DMS114 treated with DMSO at 0.1 percent for 48 hours (cell line): Measurements from ENCODE around the gene FAM32A.

Experiments used
- DNase-seq: peaks from one replicate; lab custom pipeline; 2025; ENCODE audit not compliant: unreplicated experiment; lab: John Stamatoyannopoulos, UW

FAM32A gene

DNA sequence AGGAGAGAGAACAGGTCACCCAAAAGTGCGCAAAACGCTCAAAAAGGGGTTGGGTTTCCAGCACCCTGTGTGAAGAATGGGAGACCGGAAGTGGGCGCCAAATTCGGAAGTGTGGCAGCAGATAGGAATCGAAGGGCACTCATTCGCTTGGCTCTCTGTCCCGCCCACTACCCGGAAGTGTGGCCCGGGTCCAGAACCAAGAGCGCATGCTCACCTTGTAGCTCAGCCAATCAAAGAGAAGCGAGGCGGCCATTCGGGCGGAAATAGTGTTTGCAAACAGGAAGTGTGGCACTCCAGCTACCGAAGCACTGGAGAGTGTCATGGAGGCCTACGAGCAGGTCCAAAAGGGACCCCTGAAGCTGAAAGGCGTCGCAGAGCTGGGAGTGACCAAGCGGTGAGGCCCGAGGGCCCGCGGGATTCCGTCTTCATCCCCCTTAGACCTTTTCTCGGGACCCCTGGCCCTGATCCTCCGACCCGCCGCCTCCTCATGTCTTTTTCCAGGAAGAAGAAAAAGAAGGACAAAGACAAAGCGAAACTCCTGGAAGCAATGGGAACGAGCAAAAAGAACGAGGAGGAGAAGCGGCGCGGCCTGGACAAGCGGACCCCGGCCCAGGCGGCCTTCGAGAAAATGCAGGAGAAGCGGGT lies at the start of gene FAM32A:
TSS of gene FAM32A (plus strand) at position 288 of the 645 bp plus-strand sequence. CDS start at position 321, 33 bp downstream.
- DNase-seq: peak; percentile 99

DNA sequence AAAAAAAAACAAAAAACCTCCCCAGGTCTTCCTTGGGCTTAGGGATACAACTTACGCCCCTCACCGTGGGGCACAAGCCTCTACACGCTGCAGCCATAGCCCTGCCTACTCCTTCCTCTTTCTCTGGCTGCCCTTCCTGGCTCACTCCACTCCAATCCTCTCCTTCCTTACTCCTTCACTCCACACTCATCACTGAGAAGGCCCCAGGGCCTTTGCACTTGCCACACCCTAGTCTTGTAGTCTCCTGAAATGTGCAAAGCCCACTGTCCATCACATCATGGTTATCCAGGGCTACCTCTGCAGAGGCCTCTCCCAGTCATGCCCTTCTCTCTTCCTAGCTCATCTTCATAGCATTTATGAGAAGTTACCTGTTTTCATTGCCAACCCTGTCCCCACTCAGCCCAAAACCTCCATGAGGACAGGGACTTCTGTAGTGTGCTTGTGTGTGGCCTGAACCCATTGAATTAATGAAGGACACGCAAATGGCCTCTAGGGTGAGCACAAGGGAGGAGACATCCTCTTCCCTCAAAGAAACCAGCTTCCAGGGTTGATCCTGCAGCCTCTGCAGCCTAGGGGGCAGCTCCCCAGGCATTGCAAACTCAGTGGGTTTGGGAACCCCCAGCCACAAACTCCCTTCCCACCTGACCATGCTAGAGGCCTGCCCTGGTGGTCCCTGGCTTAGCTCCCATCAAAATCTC lies 49.6 kb upstream of the FAM32A start:
- no peak for DNase-seq

DNA sequence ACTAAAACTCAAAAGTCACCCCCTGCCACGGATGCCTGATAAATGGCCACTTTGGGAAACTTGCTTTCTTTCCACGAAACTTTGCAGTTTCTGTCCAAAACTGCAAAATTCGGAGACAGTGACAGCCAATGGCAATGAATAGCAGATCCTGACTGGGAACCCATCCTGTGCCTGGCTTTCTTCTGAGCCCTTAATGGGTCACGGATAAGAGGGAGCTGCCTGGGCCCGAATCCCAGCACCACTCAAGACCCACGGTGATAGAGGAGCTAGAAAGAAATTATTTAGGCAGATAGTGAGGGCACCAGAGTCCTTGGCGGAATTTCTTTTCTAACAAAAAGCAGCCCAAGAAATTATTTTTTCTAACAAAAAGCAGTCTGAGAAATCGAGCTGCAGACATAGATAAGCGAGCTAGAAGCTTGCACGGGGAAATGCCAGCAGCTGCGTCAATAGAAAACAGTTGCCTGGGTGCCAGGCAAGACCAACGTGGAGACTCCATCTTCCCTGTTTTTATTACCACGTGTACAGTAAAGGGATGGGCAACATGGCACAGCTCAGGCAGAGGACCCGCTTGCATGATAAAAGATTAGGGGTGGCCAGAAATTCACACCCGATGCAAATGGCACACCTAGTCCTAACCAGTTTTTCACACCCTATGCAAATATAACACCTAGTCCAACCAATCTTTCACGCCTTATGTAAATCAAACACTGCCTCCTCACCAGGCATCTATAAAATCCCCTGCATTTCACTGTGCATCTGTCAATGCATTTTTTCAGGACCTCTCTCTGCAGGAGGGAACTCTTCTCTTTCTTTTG lies 48.8 kb upstream of the FAM32A start:
- DNase-seq: no peak

DNA sequence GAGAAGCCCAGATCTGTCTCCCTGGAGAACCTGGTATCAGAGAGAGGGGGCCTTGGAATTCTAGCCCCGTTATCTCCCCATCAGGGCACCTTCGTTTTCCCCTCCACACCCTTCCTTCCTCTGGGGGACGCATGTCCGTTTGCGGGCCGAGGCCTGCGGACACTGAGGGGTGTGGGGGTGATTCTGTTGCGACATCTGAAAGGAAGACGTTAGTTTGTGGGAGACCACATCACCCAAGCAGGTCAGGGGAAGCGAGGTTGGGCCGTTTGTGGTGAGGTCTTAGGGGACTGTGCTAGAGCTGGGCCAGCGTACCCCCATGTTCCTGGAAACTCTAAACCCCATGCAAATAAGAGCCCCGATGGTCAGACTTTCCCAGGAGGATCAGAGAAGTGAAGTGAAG lies 45.5 kb upstream of the FAM32A start:
- DNase-seq: no peak

DNA sequence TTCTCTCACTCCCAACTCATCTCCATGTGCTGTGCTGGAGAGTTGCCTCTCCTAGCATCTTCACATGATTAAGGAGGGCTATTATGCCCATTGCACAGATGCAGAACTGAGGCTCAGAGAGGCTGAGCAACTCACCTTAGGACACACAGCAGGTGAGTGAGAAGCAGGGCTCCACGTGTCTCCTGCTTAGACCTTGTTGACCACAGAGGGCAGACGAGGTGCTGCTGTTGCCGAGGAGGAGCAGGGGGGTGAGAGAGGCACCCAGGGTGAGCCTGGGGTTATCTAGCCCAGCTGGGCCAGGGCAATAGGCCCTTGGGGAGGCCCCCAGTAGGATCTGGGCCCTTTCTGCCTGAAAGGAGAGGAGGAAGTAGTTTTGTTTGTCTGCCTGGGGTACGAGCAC lies 44.2 kb upstream of the FAM32A start:
- no peak for DNase-seq

DNA sequence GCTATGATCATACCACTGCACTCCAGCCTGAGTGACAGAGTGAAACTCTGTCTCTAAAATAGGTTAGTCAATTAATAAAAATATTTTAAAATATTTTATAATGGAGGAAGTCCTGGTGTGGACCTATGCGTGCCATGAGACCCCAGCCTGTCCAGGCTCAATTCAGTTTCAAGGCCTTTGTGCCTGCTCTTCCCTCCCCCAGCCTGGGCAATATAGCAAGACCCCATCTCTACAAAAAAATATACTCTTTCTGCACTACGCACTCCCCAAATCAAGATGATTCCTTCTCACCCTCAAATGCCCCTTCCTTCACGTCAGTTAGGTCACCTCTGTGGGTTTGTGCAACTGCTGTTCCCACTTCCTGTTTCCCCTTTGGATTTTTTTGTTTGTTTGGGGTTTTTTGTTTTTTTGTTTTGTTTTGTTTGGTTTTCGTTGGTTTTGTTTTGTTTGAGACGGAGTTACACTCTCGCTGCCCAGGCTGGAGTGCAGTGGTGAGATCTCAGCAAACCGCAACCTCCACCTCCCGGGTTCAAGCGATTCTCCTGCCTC lies 43.1 kb upstream of the FAM32A start:
- DNase-seq: no peak

DNA sequence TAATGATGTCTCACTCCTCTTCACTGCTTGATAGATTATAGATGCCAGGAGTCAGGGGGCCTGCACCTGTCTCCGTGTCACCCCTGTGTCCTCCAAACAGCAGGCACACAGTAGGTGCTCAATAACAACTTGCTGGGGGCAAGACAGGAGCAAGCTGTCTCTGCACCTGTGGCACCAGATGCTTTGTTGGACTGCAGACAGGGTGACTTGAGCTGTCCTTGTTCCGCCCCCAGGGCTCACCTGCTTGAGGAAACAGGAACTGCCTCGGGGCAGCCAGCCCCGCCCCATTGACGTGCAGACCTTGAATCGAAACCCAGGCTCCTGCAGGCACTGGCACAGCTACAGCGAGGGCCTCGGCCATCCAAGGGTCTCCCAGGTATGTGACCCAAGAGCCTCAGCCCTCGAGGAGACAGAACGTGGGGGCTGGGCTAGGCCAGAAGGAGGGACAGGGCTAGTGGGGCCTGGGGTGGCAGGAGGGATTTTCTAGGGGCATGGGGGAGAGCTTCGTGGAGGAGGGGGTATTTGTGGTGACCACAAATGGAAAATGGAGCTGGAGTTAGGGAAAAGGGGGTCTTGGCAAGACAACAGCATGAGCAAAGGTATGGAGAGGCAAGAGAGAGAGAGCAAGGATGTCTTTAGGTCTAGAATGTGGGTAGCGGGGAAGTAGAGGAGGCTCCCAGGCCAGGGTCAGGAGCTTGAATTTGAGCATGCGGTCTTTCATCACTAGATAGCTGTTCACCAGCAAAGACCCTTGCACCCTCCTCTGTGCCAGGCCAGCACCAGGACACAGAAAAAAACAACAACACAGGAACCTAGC lies 41.6 kb upstream of the FAM32A start, which contains the start of gene HSH2D:
TSS of gene HSH2D (plus strand) at position 287 of the 817 bp plus-strand sequence. CDS start 5,066 bp downstream, outside the sequence.
- DNase-seq: no peak

DNA sequence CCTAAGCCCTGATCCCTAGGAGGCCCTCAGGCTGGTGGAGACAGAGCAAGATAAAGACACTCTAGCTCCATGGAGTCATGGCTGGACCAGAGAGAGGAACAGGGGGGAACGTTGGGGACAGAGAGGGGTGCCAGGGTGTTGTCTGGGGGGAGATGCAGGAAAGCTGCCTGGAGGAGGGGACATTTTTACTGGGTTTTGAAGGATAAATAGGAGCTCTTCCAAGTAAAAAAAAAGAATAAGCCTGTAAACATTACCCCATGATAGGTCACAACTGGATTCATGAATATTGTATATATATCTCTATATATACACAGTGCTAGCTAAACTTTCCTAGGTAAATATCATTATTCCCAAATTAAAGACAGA lies 41.0 kb upstream of the FAM32A start:
- no peak for DNase-seq

DNA sequence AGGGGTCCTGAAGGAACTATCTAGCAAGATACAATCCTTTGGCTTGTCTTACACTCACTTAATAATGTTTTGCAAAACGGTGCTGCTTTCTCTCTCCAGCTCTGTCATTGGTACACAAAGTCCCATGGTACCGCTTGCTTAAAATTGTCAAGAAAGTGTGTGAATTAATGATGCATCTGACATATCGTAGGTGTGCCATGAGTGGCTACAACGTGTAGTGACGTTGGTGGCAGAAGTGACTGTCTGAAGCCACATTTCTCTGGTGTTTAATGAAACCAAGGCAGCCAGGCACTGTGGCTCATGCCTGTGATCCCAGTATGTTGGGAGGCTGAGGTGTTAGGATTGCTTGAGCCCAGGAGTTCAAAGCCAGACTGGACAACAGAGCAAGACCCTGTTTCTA lies 39.1 kb upstream of the FAM32A start:
- no peak for DNase-seq

DNA sequence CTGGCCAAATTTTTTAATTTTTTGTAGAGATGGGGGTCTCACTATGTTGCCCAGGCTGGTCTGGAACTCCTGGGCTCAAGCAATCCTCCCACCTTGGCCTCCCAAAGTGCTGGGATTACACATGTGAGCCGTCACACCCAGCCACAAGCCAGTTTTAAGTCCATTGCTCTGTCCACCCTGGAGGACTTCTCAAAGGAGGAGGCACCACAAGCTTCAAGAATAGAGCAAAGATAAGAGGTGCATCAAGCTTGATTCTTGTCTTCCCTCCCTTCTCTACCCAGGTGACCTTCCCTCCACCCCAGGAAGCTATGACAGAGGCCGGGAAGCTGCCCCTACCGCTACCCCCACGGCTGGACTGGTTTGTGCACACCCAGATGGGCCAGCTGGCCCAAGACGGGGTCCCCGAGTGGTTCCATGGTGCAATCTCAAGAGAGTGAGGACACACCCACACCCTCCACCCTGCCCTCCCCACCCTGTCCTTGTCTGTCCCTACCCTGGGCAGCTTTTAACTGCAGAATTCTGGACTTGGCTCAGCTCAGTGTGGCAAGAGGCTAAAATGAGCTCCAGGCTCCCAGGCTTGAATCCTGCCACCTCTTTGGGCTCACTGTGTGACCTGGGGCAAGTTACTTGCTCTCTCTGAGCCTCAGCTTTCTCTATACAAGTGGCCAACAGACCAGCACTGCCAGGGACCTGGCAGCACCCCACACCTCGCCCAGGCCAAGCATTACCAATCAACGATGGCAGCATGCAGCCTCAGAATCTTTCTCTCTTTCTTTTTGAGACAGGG lies 36.6 kb upstream of the FAM32A start:
- no peak for DNase-seq

DNA sequence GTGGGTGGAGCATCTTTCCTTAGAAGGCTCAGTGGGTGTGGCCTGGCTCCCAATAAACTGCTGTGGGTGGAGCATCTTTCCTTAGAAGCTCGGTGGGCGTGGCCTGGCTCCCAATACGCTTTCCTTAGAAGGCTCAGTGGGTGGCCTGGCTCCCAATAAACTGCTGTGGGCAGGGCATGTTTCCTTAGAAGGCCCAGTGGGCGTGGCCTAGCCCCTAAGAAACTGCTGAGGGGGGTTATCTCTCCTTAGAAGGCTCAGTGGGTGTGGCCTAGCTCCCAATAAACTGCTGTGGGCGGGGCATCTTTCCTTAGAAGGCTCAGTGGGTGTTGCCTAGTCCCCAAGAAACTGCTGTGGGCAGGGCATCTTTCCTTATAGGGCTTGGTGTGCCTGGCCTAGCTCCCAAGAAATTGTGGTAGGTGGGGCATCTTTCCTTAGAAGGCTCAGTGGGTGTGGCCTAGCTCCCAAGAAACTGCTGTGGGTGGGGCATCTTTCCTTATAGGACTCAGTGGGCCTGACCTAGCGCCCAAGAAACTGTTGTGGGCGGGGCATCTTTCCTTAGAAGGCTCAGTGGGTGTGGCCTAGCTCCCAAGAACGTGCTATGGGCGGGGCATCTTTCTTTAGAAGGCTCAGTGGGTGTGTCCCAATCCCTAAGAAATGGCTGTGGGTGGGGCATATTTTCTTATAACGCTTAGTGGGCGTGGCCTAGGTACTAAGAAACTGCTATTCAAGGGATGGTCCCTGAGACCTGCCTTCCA lies 31.5 kb upstream of the FAM32A start:
- no peak for DNase-seq

DNA sequence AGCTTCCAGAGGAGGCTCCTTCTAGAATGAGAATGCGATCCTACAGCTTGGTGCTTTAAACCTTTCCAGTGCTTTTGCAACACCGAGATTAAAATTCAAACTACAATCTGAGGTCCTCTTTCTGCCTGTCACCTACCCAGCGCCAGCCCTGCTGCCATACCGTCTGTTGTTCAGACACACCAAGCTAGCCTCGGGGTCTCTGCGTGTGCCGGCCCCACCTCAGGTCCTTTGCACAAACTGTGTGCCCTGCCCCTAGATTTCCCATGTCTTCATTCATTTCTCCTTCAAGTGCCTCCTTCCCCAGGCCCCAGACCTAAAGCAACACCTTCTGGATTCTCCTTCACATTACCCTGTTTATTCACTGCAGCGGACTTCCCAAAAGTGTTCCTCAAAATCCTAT lies 30.7 kb upstream of the FAM32A start:
- no peak for DNase-seq

DNA sequence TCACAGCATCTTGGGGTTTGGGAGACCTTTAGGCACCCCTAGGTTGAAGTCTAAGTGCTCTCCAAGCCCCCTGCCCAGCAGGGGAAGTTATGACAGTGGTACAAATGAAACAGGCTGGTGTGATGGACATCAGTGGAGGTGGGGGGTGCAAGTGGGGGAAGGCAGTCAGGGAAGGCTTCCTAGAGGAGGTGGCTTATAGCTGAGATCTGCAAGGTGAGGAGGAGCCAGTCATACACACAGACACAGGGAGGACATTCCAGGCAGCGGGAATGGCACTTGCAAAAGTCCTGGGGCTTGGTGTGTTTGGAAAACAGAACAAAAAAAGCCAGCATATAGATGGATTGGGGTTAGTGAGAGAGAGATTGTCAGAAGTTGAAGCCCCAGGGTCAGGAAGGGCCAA lies 30.1 kb upstream of the FAM32A start:
- no peak for DNase-seq

DNA sequence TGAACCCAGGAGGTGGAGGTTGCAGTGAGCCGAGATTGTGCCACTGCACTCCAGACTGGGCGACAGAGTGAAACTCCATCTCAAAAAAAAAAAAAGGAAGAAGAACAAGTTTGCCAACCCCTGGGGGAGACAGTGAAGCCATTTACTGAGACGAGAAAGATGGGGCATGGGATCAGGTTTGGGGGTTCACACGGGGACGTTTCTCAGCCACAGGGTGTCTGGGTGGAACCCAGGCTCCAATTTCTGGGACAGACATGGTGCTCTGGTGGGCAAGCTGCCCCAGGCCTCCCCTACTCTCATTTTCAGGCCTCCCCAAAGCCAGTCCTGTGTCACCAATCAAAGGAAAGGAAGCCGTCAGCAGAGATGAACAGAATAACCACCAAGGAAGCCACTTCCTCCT lies 28.3 kb upstream of the FAM32A start:
- DNase-seq: no peak

DNA sequence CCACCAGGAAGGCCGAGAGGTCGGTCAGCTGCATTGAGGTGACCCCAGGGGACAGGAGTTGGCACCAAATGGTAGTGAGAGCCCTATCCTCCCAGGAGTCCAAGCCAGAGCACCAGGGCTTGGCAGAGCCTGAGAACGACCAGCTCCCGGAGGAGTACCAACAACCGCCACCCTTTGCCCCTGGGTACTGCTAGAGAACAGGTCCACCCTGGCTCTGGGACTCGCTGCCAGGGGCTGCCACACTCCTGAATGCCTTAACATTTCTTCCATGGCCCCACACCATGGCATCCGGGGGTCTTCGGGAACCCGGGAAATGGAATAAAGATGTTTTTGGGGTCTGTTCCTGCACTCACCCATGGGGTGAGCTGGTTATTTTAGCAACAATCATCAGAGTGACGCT lies 27.6 kb upstream of the FAM32A start:
- no peak for DNase-seq

DNA sequence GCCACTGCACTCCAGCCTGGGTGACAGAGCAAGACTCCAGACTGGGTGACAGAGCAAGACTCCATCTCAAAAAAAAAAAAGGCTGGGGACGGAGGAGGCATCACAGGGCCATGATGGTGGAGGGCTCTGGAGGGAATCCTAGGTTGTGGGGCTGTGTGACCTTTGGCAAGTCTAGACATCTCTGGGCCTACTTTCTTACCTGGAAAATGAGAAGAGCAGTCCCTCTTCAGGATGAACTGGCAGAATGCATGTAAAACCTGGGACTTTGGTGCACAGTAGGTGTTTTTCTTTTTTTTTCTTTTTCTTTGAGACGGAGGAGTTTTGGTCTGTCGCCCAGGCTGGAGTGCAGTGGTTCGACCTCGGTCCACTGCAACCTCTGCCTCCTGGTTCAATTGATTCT lies 25.6 kb upstream of the FAM32A start:
- no peak for DNase-seq

DNA sequence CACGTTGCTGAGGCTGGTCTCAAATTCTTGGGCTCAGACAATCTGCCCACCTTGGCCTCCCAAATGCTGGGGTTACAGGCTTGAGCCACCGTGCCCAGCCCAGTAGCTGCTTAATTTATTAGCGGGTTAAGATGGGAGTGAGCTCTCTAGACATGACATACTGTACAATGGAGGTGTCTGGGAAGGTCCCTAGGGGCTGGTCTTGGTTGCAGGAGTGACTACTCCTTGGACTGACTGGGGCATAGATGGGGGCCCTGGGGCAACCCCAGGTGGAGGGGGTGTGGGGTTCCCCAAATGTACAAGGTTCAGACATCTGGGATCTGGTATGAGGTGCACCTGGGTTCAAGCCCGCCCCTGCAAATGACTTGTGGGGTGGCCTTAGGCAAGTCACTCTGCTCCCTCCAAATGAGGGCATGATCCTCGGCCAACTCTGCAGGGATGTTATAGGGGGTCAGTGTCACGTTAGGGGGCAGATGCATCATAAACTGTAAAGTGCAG lies 24.7 kb upstream of the FAM32A start:
- DNase-seq: no peak

DNA sequence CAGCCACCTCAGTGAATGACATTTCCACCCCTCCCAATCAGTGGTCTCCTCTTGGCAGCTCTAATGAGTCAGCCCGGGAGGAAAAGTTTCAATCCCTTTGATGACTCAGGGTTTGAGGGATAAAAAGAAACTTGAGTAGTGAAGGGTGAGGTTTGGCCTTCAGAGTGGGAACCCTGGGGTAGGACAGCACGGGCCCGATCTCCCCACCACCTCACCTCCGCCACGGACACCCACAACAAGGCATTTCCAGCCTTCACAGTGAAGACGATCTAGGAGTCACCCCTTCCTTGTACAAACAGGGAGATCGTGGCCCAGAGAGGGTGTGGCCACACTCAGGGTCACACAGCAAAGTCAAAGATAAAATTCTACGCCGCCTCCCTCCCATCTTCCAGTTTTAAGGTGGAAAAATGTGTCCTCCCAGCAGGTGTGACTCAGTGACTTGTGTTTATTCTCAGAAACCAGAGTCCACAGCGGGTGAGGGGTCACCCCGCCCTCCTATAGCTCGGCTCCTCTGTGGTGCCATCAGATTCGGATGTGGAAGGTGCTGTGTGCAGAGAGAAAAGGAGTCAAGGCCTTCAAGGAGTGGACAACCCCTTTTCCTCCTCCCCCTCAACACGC lies 24.2 kb upstream of the FAM32A start:
- DNase-seq: no peak

DNA sequence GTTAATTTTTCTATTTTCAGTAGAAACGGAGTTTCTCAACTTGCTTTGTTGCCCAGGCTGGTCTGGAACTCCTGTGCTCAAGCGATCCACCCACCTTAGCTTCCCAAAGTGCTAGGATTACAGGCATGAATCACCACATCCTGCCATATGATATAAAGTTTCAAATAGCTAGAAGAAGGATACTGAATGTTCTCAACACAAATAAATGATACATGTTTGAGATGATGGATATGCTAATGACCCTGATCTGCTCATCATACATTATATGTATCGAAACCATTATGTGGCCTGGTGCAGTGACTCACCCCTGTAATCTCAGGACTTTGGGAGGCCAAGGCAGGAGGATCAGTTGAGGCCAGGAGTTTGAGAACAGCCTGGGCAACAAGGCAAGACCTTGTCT lies 23.4 kb upstream of the FAM32A start:
- DNase-seq: no peak
